HepG2 (cell line): ENCODE data around the gene SIGLEC15. TPM values are rescaled to one million over a fixed set of nuclear protein-coding genes. Genes with fewer than 3 reads are reported as not detected.

Experiments used
- ATAC-seq: fragments of 200-7000 bp; cut with Tn5 transposase; 3 replicates; pipeline ENCODE4 v1.9.1; 2020; ENCODE audit warnings: mild to moderate bottlenecking, moderate library complexity
- BruUV-seq: library from RNA; stranded (reverse); fragments of 400-500 nt; replicated peaks from 2 replicates; lab custom pipeline; 2021; lab: Mats Ljungman, UMichigan
- CTCF ChIA-PET: fragments of 300-600 bp; formaldehyde crosslinking; extraction: SDS; loops from one replicate; lab custom pipeline; 2021; ENCODE audit warnings: low total read pairs, inconsistent platforms, low intra/inter-chr PET ratio; lab: Yijun Ruan, JAX
- POLR2A ChIA-PET: fragments of 350-600 bp; sonication (Branson Sonifier 250); formaldehyde crosslinking; loops from one replicate; lab custom pipeline; 2020; ENCODE audit warnings: antibody characterized with exemption, inconsistent platforms; lab: Yijun Ruan, JAX
- DNase-seq: peaks from one replicate; pipeline ENCODE4 v3.0.0-alpha.2; 2015; ENCODE audit warnings: low spot score
- FAIRE-seq: peaks from 3 replicates; lab custom pipeline; 2011; peaks lifted over from hg19 to GRCh38; lab: Jason Lieb, UNC
- H2AFZ ChIP-seq: one replicate; pipeline ENCODE4 v1.6.1; 2011; ENCODE audit warnings: low read length, inconsistent platforms
- H3K27ac ChIP-seq: fragments of 300-600 bp; 3 replicates; pipeline ENCODE4 v1.8.0; 2011; ENCODE audit warnings: mixed run types, mild to moderate bottlenecking, mixed read lengths, low read length, inconsistent platforms; ENCODE audit not compliant: insufficient read depth; ENCODE audit errors: extremely low read length
- H3K27me3 ChIP-seq, 2 experiments: fragments of 200-600 bp in 1 of 2; 2 replicates in 1 of 2; 3 replicates in 1 of 2; pipeline versions ENCODE4 v1.6.0 to v1.8.0; 2011; ENCODE audit warnings: low read length in 2 of 2, mild to moderate bottlenecking in 2 of 2, moderate library complexity in 2 of 2, inconsistent platforms in 1 of 2; ENCODE audit not compliant: insufficient read depth in 2 of 2, control insufficient read depth in 1 of 2
- H3K36me3 ChIP-seq, 2 experiments: fragments of 200-600 bp in 1 of 2; replicated peaks in 1 of 2; 2 replicates in 1 of 2; 3 replicates in 1 of 2; pipeline versions ENCODE4 v1.5.1 to v1.8.0; 2011; ENCODE audit warnings: low read length in 2 of 2, inconsistent platforms in 1 of 2; ENCODE audit not compliant: insufficient read depth in 2 of 2, control insufficient read depth in 1 of 2
- H3K4me1 ChIP-seq: 2 replicates; pipeline ENCODE4 v1.5.1; 2012; ENCODE audit warnings: low read length, inconsistent platforms; ENCODE audit not compliant: insufficient read depth
- H3K4me2 ChIP-seq: 2 replicates; pipeline ENCODE4 v1.6.0; 2011; ENCODE audit warnings: low read depth, low read length, inconsistent platforms
- H3K4me3 ChIP-seq, 3 experiments: fragments of 200-600 bp in 1 of 3; sonication (generic), shearing (Covaris generic) in 1 of 3; replicated peaks in 1 of 3; 2 replicates each; pipeline ENCODE4 v1.5.1; 2011 to 2016; ENCODE audit warnings: low read length in 3 of 3, inconsistent platforms in 2 of 3, low read depth in 2 of 3, mild to moderate bottlenecking in 2 of 3, control low read depth in 1 of 3, mixed read lengths in 1 of 3; ENCODE audit not compliant: insufficient read depth in 1 of 3
- H3K79me2 ChIP-seq: one replicate; pipeline ENCODE4 v1.6.1; 2011; ENCODE audit warnings: low read length, inconsistent platforms; ENCODE audit not compliant: insufficient read depth
- H3K9ac ChIP-seq: 2 replicates; pipeline ENCODE4 v1.6.0; 2011; ENCODE audit warnings: mild to moderate bottlenecking, low read depth, low read length, inconsistent platforms; ENCODE audit not compliant: insufficient read depth
- H3K9me3 ChIP-seq: 2 replicates; pipeline ENCODE4 v1.5.1; 2012; ENCODE audit warnings: mild to moderate bottlenecking, low read length
- H4K20me1 ChIP-seq: 2 replicates; pipeline ENCODE4 v1.6.0; 2011; ENCODE audit warnings: inconsistent platforms, mild to moderate bottlenecking, low read length, moderate library complexity; ENCODE audit not compliant: insufficient read depth
- BCLAF1 ChIP-seq: fragments of 450-650 bp; IDR thresholded peaks from 2 replicates; pipeline ENCODE4 v1.6.1; 2017; ENCODE audit warnings: mild to moderate bottlenecking
- BORCS8-MEF2B ChIP-seq: sonication (generic); formaldehyde crosslinking; IDR thresholded peaks from 2 replicates; pipeline ENCODE4 v1.8.0; 2022; ENCODE audit warnings: mild to moderate bottlenecking, missing genetic modification reagents
- CC2D1A ChIP-seq: sonication (generic); formaldehyde crosslinking; IDR thresholded peaks from 2 replicates; pipeline ENCODE4 v1.8.1; 2023; ENCODE audit warnings: mild to moderate bottlenecking, missing genetic modification reagents
- KLF11 ChIP-seq: IDR thresholded peaks from 2 replicates; pipeline ENCODE4 v1.6.1; 2016; ENCODE audit warnings: missing compliant biosample characterization
- MAFF ChIP-seq: IDR thresholded peaks from 2 replicates; pipeline ENCODE4 v1.6.1; 2011; ENCODE audit warnings: low read depth, low read length, improper control_type of control experiment
- NFE2L1 ChIP-seq: sonication (generic); formaldehyde crosslinking; IDR thresholded peaks from 2 replicates; pipeline ENCODE4 v1.4.0; 2020; ENCODE audit warnings: missing genetic modification reagents, mild to moderate bottlenecking, borderline replicate concordance
- SP140L ChIP-seq: sonication (generic); formaldehyde crosslinking; IDR thresholded peaks from 2 replicates; pipeline ENCODE4 v1.4.0; 2020; ENCODE audit warnings: missing genetic modification reagents, borderline replicate concordance
- TAF1 ChIP-seq: sonication (generic); formaldehyde crosslinking; IDR thresholded peaks from 2 replicates; pipeline ENCODE4 v1.4.0; 2020; ENCODE audit warnings: missing genetic modification reagents
- ZBTB20 ChIP-seq: sonication (generic); formaldehyde crosslinking; IDR thresholded peaks from 2 replicates; pipeline ENCODE4 v1.8.1; 2023; ENCODE audit warnings: missing genetic modification reagents, low read depth, mild to moderate bottlenecking, borderline replicate concordance
- ZSCAN31 ChIP-seq: sonication (generic); formaldehyde crosslinking; IDR thresholded peaks from 2 replicates; pipeline ENCODE4 v1.5.0; 2020; ENCODE audit warnings: low read depth, mild to moderate bottlenecking, missing genetic modification reagents
- WGBS: methylation state at CpG from one replicate; pipeline ENCODE4 v1.1.6; 2017; ENCODE audit warnings: low lambda C conversion rate; 5-methylcytosine and 5-hydroxymethylcytosine counted together
- in situ Hi-C: cut with HindIII; loops from 2 replicates; pipeline ENCODE4 v1.10.0; 2017; ENCODE audit warnings: low pct_unique_long_range_greater_than_20kb; ENCODE audit not compliant: extremely low pct_ligation_motif_present
- intact Hi-C: fragments of 100-400 bp; cut with micrococcal nuclease; formaldehyde crosslinking; loops from one replicate; pipeline ENCODE4 v1.10.0; 2022; ENCODE audit not compliant: unreplicated experiment
- polyA plus RNA-seq, 8 experiments: library from polyadenylated mRNA; depleted of rRNA in 3 of 8; stranded (reverse) in 7 of 8; unstranded in 1 of 8; fragments of >200 nt; fragmentation: Illumina TruSeq in 4 of 8; extraction: Trizol in 4 of 8; gene quantifications; 2 replicates each; pipeline versions ENCODE4 v1.2.1 to v1.2.3, GENCODE V29; 2011 to 2016; ENCODE audit warnings: low read depth in 4 of 8, missing spikeins in 1 of 8, mixed read lengths in 1 of 8; ENCODE audit not compliant: insufficient read depth in 1 of 8
- total RNA-seq, 5 experiments: library from RNA; depleted of rRNA; stranded (reverse); fragments of >200 nt; fragmentation: Illumina TruSeq; extraction: Trizol; gene quantifications; 2 replicates each; pipeline ENCODE4 v1.2.3, GENCODE V29; 2016; ENCODE audit warnings: low read depth in 1 of 5

SIGLEC15 gene
- total and polyA plus RNA-seq, 2 of the 13 experiments (the other 11 are each of a cell fraction or from before 2014, with no cell fraction given): not detected

DNA sequence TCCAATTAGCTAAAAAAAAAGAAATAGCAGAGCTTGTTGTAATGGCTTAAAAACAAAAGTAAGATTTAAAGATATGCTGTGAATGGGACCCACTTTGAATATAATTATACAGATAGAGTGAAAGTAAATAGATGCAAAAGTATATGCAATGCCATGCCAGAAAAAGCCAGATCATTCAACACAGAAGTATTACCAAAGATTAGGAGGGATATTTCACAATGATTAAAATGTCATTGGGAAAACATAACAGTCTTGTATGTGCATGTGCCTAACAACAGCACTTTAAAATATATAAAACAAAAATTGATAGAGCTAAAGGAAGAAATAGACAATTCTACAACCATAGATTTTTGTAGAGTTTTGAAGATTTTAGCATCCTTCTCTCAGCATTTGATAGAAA is 19.9 kb upstream of the SIGLEC15 start (continued):
- no peak for TF ChIP-seq BCLAF1
- TF ChIP-seq ZBTB20 (CRISPR knock-in tag): no peak
- no peak for TF ChIP-seq TAF1 (CRISPR knock-in tag)

GRCh38 chr18:45806226-45806625 is 19.2 kb upstream of the SIGLEC15 start:
- Histone ChIP-seq H3K4me2 (no peak overlapping the region), H4K20me1 (no peaks in the 10 kb centered on the region), H3K27ac (no peak overlapping the region), H3K9me3 (no peaks in the 10 kb centered on the region), H3K9ac (no peak overlapping the region), H3K27me3 (no peaks in the 10 kb centered on the region), H3K36me3 (no peaks in the 10 kb centered on the region), H3K4me3 (no peak overlapping the region), H3K79me2 (no peaks in the 10 kb centered on the region), H3K4me1 (no peaks in the 10 kb centered on the region), H2AFZ (no peak overlapping the region)
- in situ Hi-C loops: no loop called here
- no TSS peak for BruUV-seq
- intact Hi-C loops: no loop called here
- no peak for DNase-seq
- FAIRE-seq: no peak
- TF ChIP-seq ZSCAN31 (CRISPR knock-in tag) (no peak), KLF11 (CRISPR knock-in tag) (no peak), CC2D1A (CRISPR knock-in tag) (no peak), BORCS8-MEF2B (CRISPR knock-in tag) (no peak), SP140L (no peak), NFE2L1 (CRISPR knock-in tag) (no peak), MAFF (no peak)
- 16% methylated on average over 2 of the region's 2 CpGs for WGBS
- POLR2A ChIA-PET: no interaction called here
- CTCF ChIA-PET: no interaction called here
- ATAC-seq: no peak; the same call in 2 of the 3 replicates
